B cell (primary cell): ENCODE data around the gene AIFM1. TPM values are rescaled to one million over a fixed set of nuclear protein-coding genes. Genes with fewer than 3 reads are reported as not detected.

Source experiments
- ATAC-seq: fragments of 200-7000 bp; cut with Tn5 transposase; one replicate; pipeline ENCODE4 v1.10.0; 2021; ENCODE audit warnings: low read depth, mild to moderate bottlenecking, moderate number of reproducible peaks, moderate library complexity
- CTCF ChIA-PET: fragments of 350-600 bp; sonication (Branson Sonifier 250); formaldehyde crosslinking; loops from one replicate; lab custom pipeline; 2021; ENCODE audit warnings: antibody characterized with exemption, inconsistent platforms; lab: Charles Lee
- POLR2A ChIA-PET: fragments of 350-600 bp; sonication (Branson Sonifier 250); formaldehyde crosslinking; loops from one replicate; lab custom pipeline; 2021; ENCODE audit warnings: antibody characterized with exemption; lab: Charles Lee
- DNase-seq: peaks from one replicate; pipeline ENCODE4 v3.0.0; 2013
- H2AFZ ChIP-seq: 2 replicates; pipeline ENCODE4 v1.6.1; 2012; ENCODE audit warnings: mild to moderate bottlenecking, low read depth, low read length; ENCODE audit not compliant: insufficient read depth, poor library complexity, severe bottlenecking
- H3K27ac ChIP-seq, 2 donors: 1 replicate in 1 of 2; 2 replicates in 1 of 2; pipeline ENCODE4 v1.5.1; 2012 to 2013; ENCODE audit warnings: low read length in 2 of 2, mild to moderate bottlenecking in 2 of 2, moderate library complexity in 1 of 2
- H3K27me3 ChIP-seq, 4 experiments: fragments of 200-600 bp in 1 of 4; sonication (generic) in 1 of 4; replicated peaks in 1 of 4; 1 replicate in 2 of 4; 2 replicates in 2 of 4; pipeline versions ENCODE4 v1.6.1 to v1.7.0; 2013 to 2016; ENCODE audit warnings: low read length in 3 of 4, mild to moderate bottlenecking in 2 of 4, mixed read lengths in 1 of 4, moderate library complexity in 1 of 4; ENCODE audit not compliant: insufficient read depth in 4 of 4, control insufficient read depth in 3 of 4; ENCODE audit errors: control extremely low read depth in 1 of 4
- H3K36me3 ChIP-seq, 2 experiments: replicated peaks in 1 of 2; 1 replicate in 1 of 2; 2 replicates in 1 of 2; pipeline versions ENCODE4 v1.6.1 to v1.7.1; 2013; ENCODE audit warnings: low read length in 1 of 2; ENCODE audit not compliant: insufficient read depth in 2 of 2, control insufficient read depth in 1 of 2; ENCODE audit errors: control extremely low read depth in 1 of 2, extremely low read depth in 1 of 2
- H3K4me1 ChIP-seq, 2 donors: fragments of 200-600 bp in 1 of 2; sonication (generic) in 1 of 2; 1 replicate in 1 of 2; 2 replicates in 1 of 2; pipeline versions ENCODE4 v1.5.1 to v1.6.1; 2013 to 2017; ENCODE audit warnings: low read length in 2 of 2; ENCODE audit not compliant: control insufficient read depth in 2 of 2, insufficient read depth in 2 of 2
- H3K4me2 ChIP-seq: replicated peaks from 2 replicates; pipeline ENCODE3; 2012; ENCODE audit warnings: mild to moderate bottlenecking, low read depth, low read length; ENCODE audit not compliant: poor library complexity, severe bottlenecking
- H3K4me3 ChIP-seq, 5 experiments: fragments of 200-600 bp in 1 of 5; sonication (generic) in 1 of 5; 1 replicate in 3 of 5; 2 replicates in 2 of 5; pipeline versions ENCODE4 v1.5.1 to v1.7.0; 2011 to 2016; ENCODE audit warnings: low read length in 4 of 5, mild to moderate bottlenecking in 4 of 5, low read depth in 2 of 5, control low read depth in 1 of 5, moderate library complexity in 1 of 5; ENCODE audit not compliant: insufficient read depth in 1 of 5; ENCODE audit errors: control extremely low read depth in 1 of 5, extremely low read depth in 1 of 5
- H3K79me2 ChIP-seq: fragments of 200-600 bp; sonication (generic); one replicate; pipeline ENCODE4 v1.6.0; 2016; ENCODE audit warnings: low read length; ENCODE audit not compliant: control insufficient read depth, insufficient read depth
- H3K9ac ChIP-seq: fragments of 200-600 bp; sonication (generic); 2 replicates; pipeline ENCODE4 v1.6.1; 2017; ENCODE audit warnings: mild to moderate bottlenecking, low read length, moderate library complexity
- H3K9me3 ChIP-seq, 3 donors: one replicate each; pipeline versions ENCODE4 v1.6.1 to v1.7.1; 2013; ENCODE audit warnings: low read length in 2 of 3; ENCODE audit not compliant: control insufficient read depth in 2 of 3, insufficient read depth in 1 of 3; ENCODE audit errors: control extremely low read depth in 1 of 3
- H4K20me1 ChIP-seq: 2 replicates; pipeline ENCODE4 v1.6.0; 2012; ENCODE audit warnings: mild to moderate bottlenecking, low read length; ENCODE audit not compliant: insufficient read depth, control insufficient read depth, poor library complexity, severe bottlenecking
- H3K27ac Mint-ChIP-seq: one replicate; pipeline ENCODE4 v1.8.0; 2021; ENCODE audit warnings: mixed read lengths
- H3K27me3 Mint-ChIP-seq: one replicate; pipeline ENCODE4 v1.8.0; 2021; ENCODE audit warnings: mixed read lengths
- H3K4me1 Mint-ChIP-seq: one replicate; pipeline ENCODE4 v1.8.0; 2021; ENCODE audit warnings: mixed read lengths
- H3K4me3 Mint-ChIP-seq: one replicate; pipeline ENCODE4 v1.8.0; 2021; ENCODE audit warnings: mixed read lengths
- H3K9me3 Mint-ChIP-seq: one replicate; pipeline ENCODE4 v1.8.0; 2022; ENCODE audit warnings: mixed read lengths; ENCODE audit not compliant: insufficient read depth
- CTCF ChIP-seq: fragments of 200-600 bp; IDR thresholded peaks from one replicate; pipeline ENCODE4 v1.8.0; 2022; ENCODE audit warnings: antibody characterized with exemption, mild to moderate bottlenecking
- EZH2 ChIP-seq: IDR thresholded peaks from 2 replicates; pipeline ENCODE4 v1.6.1; 2012; ENCODE audit warnings: borderline replicate concordance, low read depth, mild to moderate bottlenecking, moderate library complexity, low read length; ENCODE audit not compliant: insufficient read depth, poor library complexity, severe bottlenecking
- WGBS: methylation state at CpG from one replicate; pipeline ENCODE4 v1.1.5; 2013; ENCODE audit warnings: missing lambda C conversion rate; ENCODE audit not compliant: insufficient coverage; 5-methylcytosine and 5-hydroxymethylcytosine counted together
- intact Hi-C: fragments of 100-400 bp; cut with micrococcal nuclease; formaldehyde crosslinking; loops from one replicate; pipeline ENCODE4 v1.10.0; 2022
- polyA plus RNA-seq: library from polyadenylated mRNA; depleted of rRNA; stranded (reverse); fragments of >200 nt; gene quantifications from 2 replicates; pipeline ENCODE4 v1.2.3, GENCODE V29; 2012
- total RNA-seq, 2 donors: library from RNA; stranded (reverse); fragments of 120-200 nt in 1 of 2; gene quantifications; 1 replicate in 1 of 2; 2 replicates in 1 of 2; pipeline versions ENCODE4 v1.2.3 to v1.2.4, GENCODE V29; 2013 to 2022

AIFM1 gene
- total and polyA plus RNA-seq, 2 donors (not counting 1 experiment from before 2014, with no cell fraction given): 11.4 to 15.9 TPM

GRCh38 chrX:130103605-130104004 is 62.0 kb downstream of the AIFM1 start:
- peaks cover 99% of the 10 kb centered on the region for H3K79me2 ChIP-seq
- peaks cover 66% of the 10 kb centered on the region for H3K4me1 Mint-ChIP-seq
- H3K9ac ChIP-seq: no peak overlapping the region
- peaks cover 49% of the 10 kb centered on the region for H4K20me1 ChIP-seq
- ChIA-PET POLR2A (no interaction called here), CTCF (interaction anchor here (0.8 to 2.4 kb wide), 2 partner anchors 17 to 24 kb away, joined by 3 to 7 read pairs; no protein-coding TSS in a partner anchor)
- no peaks in the 10 kb centered on the region for H3K36me3 ChIP-seq
- no peaks in the 10 kb centered on the region for H3K9me3 ChIP-seq
- no peaks in the 10 kb centered on the region for H3K27me3 Mint-ChIP-seq
- WGBS: no CpG with 5 or more reads among the region's 3 CpGs
- no peak overlapping the region for H3K4me3 Mint-ChIP-seq
- ATAC-seq (no peak), DNase-seq (no peak)
- H2AFZ ChIP-seq: no peak overlapping the region
- peaks cover 20 to 31% of the 10 kb centered on the region in 2 donors for H3K4me1 ChIP-seq
- no peaks in the 10 kb centered on the region for H3K27me3 ChIP-seq
- no peak for TF ChIP-seq EZH2
- no peak for TF ChIP-seq CTCF
- H3K9me3 Mint-ChIP-seq: no peaks in the 10 kb centered on the region
- intact Hi-C loops: no loop called here
- no peak overlapping the region for H3K4me2 ChIP-seq
- no peak overlapping the region for H3K27ac ChIP-seq
- H3K4me3 ChIP-seq: no peak overlapping the region
- no peak overlapping the region for H3K27ac Mint-ChIP-seq

GRCh38 chrX:130100180-130100579 is 65.5 kb downstream of the AIFM1 start:
- 75% methylated on average over 3 of the region's 5 CpGs for WGBS
- peaks cover 29% of the 10 kb centered on the region for H4K20me1 ChIP-seq
- peak overlapping the region; percentile 50 for H3K27ac Mint-ChIP-seq

More at GRCh38 chrX:130100180-130100579, 65.5 kb downstream of the AIFM1 start:
- Mint-ChIP-seq H3K4me3 (no peak overlapping the region), H3K9me3 (no peaks in the 10 kb centered on the region), H3K4me1 (peaks cover 61% of the 10 kb centered on the region), H3K27me3 (no peaks in the 10 kb centered on the region)
- intact Hi-C loops: no loop called here
- H3K27me3 ChIP-seq: no peaks in the 10 kb centered on the region
- no peak overlapping the region for H3K4me3 ChIP-seq
- CTCF ChIA-PET: interaction anchor here (1.7 kb wide), 1 partner anchor 20 kb away, joined by 4 read pairs; no protein-coding TSS in a partner anchor
- no peak overlapping the region for H3K27ac ChIP-seq
- no peak overlapping the region for H3K9ac ChIP-seq
- DNase-seq: no peak
- H3K4me2 ChIP-seq: no peak overlapping the region
- POLR2A ChIA-PET: interaction anchor here (1.3 kb wide), 1 partner anchor 15 kb away, joined by 3 read pairs; no protein-coding TSS in a partner anchor
- H3K36me3 ChIP-seq: no peaks in the 10 kb centered on the region
- no peak overlapping the region for H2AFZ ChIP-seq
- ATAC-seq: no peak
- peaks cover 14 to 35% of the 10 kb centered on the region in 2 donors for H3K4me1 ChIP-seq
- no peak for TF ChIP-seq CTCF
- TF ChIP-seq EZH2: no peak
- H3K9me3 ChIP-seq: no peaks in the 10 kb centered on the region
- peaks cover 90% of the 10 kb centered on the region for H3K79me2 ChIP-seq
